Activated T-helper 1 cell treated with anti-CD3 and anti-CD28 coated beads, Interleukin-2, amount 50 U/mL, for 16 hours (primary cell): ENCODE data around the gene ACBD4.

Experiments used
- DNase-seq, 2 donors: peaks; one replicate each; pipeline ENCODE4 v3.0.0-alpha.2; 2020; ENCODE audit warnings: low read depth in 1 of 2, low spot score in 1 of 2

Gene ACBD4

DNA sequence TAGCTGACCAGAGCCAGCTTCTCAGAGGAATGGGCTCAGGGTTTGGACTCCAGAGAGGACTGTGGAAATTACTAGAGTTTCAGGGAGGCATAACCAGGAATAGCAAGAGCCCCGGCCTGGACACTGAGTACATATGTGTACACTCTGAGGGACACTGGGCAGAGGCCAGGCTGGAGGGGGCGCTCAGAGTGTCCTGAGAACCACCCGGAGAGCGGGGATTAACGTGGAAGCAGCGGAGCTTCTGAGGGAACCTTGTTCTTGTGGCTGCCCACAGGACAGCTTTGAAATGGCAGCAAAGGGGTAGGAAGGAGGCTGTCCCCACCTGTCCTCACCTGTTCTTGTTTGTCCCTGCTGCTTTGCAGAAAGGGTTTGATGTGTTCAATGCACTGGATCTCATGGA, 31.0 kb upstream of the ACBD4 start:
- no peak for DNase-seq

GRCh38 chr17:45104907-45105624, 30.4 kb upstream of the ACBD4 start:
- no peak for DNase-seq

- DNase-seq: no peak
Measured at GRCh38 chr17:45106096-45106495, 29.4 kb upstream of the ACBD4 start.

GRCh38 chr17:45106582-45106981, 28.9 kb upstream of the ACBD4 start:
- DNase-seq: no peak

DNA sequence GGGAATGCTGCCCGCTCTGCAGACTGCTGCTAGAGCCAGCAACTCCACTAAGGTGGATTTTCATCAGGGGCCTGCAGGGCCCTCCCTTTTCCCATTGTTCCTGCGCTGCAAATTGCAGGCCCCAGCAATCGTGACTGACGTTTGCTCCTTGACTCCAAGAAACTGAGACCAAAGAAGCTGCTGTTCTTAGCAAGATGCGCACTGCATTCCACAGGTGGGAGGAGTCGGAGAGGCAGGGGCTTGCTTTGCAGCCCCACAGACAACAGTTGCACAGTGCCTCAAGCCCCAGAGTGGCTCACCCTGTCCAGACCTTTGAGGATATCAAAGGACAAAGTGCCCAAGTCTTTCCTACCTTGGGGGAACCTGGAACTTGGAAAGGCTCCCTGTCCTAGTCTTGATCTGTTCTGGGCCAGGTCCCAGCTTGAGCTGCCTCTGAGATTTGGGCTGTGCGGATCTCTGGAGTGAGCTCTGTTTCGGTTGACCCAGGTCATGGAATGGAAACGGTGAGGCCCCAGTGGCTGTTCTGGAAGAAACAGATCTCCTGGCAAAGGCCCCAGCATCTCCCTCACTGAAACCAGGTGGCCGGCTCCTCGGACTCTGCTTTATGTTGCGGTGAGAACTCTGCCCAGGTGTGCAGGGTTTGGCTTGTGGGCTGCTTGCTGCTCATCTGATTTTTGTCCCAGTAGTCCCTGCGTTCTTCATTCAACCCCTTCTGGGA, 28.0 kb upstream of the ACBD4 start:
- no peak for DNase-seq

DNA sequence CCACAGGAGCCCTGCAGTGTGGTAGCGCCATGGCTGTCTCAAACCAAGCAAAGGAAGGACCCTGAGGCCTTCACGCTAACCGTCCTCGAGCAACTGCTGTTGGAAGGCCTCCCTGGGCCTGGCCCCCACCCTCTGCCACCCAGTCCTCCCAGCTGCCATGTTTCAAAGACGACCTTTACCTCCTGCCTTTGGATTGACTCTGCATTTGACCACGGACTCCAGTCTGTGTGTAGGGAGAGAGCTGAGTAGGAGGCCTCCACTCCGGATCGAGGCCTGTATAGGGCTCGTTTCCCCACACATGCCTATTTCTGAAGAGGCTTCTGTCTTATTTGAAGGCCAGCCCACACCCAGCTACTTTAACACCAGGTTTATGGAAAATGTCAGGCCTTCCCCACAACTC, 27.4 kb upstream of the ACBD4 start:
- no peak for DNase-seq

DNA sequence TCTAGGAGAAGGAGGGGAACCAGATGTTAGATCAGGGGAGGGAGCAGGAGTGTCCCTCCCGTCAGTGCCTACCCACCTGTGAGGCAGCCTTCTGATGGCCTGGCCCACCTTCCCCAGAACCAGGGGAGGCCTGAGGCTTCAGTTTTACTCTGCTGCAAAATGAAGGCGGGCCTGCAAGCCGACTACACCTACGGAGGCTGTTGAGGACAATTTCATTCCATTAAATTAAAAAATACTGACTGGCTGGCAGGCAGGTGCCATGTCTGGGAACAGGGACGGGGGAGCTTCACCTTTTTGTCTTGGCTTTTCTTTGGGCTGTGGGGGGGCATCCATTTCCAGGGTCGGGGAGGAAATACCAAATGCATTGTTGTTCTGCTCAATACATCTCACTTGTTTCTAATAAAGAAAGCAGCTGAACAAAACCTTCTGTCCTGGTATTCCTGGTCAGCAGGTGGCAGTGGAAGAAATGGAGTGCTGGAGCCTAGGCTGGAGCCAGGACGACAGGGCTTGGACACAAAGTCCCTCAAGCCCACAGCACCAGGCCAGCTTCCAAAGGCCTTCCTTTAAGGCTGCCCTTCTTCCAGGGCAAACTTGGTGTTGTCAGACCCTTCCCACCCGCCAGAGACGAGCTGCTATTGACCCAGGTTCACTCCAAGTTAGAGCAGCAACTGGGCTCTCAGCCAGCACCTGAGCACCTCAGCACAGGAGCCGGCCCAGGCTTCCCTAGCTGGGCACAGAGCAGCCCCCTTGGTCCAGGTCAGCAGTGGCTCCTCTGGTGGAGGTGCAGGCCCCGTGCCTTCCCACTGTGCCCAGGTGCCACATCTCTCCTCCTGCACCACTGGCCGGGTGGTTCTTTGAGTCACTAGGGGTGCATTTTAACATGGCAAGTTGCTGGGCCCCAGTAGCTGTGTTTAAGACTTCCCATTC, 26.6 kb upstream of the ACBD4 start:
- DNase-seq: no peak

DNA sequence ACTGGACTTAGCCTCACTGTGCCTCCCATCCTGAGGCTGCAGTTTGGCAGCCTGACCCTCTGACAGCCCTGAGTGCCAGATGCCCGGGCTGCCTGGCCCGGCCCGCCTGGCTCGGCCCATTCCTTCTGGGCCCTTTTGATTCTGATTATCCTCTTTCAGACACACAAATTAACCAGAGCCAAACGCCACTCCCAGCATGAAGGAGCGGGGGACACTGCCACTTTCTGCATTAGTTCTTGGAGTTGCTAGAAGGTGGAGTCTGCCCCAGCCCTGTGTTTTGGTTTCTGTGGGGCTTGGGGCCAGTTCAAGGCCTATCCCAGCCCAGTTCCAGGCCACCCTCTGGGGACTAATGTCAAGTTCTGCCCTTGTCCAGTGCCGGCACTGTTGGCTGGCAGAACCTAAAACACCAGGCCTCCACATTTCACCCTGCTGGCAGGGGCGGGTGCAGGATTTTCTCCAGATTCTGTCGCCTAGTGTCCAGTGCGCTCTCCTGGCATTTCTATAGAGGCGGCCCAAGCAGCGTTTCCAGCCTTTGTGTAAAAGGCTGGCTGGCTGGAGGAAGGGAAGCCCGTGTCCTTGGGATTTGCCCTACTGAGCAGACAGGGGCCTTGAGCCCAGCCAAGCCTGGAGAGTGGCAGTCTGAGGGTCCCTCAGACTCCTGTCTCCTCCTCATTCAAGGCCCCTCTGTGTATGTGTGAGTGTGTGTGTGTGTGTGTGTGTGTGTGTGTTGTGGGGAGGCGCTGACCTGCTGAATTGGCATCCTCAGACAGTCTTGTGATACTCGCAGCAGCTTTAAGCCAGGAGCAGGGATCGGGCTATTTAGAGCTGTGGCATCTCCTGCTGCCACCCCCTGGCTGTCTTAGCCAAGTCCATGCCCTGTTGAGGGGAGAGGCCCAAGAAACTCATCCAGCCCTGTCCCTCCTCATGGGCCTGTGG, 24.5 kb upstream of the ACBD4 start:
- DNase-seq: no peak

- DNase-seq: no peak
Measured at GRCh38 chr17:45111850-45112249, 23.6 kb upstream of the ACBD4 start.

GRCh38 chr17:45112559-45113423, 22.7 kb upstream of the ACBD4 start:
- DNase-seq: no peak

GRCh38 chr17:45113424-45113754, 22.1 kb upstream of the ACBD4 start:
- no peak for DNase-seq

- no peak for DNase-seq
Measured at GRCh38 chr17:45114117-45114932, 21.2 kb upstream of the ACBD4 start.

GRCh38 chr17:45115015-45115625, 20.4 kb upstream of the ACBD4 start:
- no peak for DNase-seq

DNA sequence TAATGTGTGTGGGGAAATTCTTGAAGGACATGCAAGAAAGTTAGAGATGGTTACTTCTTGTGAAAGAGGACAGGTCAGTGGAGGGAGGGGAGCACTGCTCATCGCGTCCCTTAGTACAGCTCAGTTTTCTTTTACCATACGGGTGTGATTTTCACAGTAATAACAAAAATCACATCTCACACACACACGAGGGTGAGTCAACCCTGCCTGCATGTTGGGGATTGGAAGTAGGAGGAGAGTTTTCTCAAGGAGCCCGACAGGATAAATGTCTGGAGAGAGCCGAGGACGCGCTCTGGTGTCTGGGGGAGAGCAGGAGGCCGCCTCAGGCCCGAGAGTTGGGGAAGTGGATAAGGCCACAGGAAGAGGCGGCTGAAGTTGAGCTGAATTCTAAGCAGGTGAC, 19.6 kb upstream of the ACBD4 start:
- DNase-seq: no peak

DNA sequence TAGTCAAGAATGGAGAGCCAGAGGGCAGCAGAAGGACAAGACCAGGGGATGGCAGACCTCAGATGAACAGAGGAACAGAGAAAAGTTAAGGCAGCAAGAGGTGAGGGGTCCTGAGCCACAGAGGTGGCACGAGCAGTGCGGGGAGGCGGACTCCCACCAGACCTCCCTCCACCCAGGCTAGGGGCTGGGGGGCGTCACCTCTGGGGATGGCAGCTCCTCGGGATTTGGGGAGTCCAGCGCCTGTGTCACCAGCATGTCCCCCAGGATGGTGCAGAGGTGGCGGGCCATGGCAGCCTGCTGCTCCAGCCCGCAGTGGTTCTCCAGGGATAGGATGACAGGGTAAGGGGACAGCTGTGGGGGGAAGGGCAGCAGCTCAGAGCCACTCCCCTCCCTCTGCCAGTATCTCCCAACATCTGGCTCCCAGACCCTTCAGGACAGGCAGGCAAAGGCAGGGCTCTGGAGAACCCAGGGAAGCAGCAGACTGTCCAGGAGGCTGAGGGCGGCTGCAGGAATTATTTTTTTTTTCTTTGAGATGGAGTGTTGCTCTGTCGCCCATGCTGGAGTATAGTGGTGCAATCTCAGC, 19.0 kb upstream of the ACBD4 start:
- DNase-seq: no peak

DNA sequence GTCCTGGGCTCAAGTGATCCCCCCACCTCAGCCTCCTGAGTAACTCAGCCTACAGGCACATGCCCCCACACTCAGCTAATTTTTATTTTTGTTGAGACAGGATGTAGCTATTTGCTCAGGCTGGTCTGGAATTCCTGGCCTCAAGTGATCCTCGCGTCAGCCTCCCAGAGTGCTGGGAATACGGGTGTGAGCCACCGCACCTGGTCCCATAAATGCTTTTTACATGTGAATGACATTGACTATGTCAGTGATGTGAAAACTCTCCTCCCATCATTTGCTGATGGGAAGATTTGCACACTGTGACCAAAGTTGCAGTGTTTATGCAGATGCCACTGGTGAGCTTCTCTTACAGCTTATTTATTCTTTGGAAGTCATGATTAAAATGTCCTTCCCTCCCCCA, 18.2 kb upstream of the ACBD4 start:
- no peak for DNase-seq

GRCh38 chr17:45117848-45118646, 17.4 kb upstream of the ACBD4 start:
- no peak for DNase-seq
